Stimulated activated naive CD4-positive, alpha-beta T cell (primary cell): ENCODE data around the gene DNAH5.

ENCODE experiments used
- DNase-seq, 6 experiments: peaks; one replicate each; lab custom pipeline; 2025; lab: John Stamatoyannopoulos, UW

The DNAH5 gene

GRCh38 chr5:13708906-13709305, 235.6 kb downstream of the DNAH5 start:
- no peak for DNase-seq

GRCh38 chr5:13708432-13708831, 236.1 kb downstream of the DNAH5 start:
- no peak for DNase-seq

- no peak for DNase-seq
Measured at GRCh38 chr5:13704396-13704795, 240.1 kb downstream of the DNAH5 start.

GRCh38 chr5:13700626-13701025, 243.9 kb downstream of the DNAH5 start:
- DNase-seq: no peak

- DNase-seq: no peak
Measured at GRCh38 chr5:13698885-13699284, 245.6 kb downstream of the DNAH5 start.

- DNase-seq: no peak
Measured at GRCh38 chr5:13695076-13695712, 249.3 kb downstream of the DNAH5 start.

- DNase-seq: no peak
Measured at GRCh38 chr5:13692172-13692571, 252.3 kb downstream of the DNAH5 start.

GRCh38 chr5:13676531-13676930, 268.0 kb downstream of the DNAH5 start:
- no peak for DNase-seq

GRCh38 chr5:13674391-13674790, 270.1 kb downstream of the DNAH5 start:
- DNase-seq: no peak

- DNase-seq: no peak
Measured at GRCh38 chr5:13673511-13673910, 271.0 kb downstream of the DNAH5 start.

- no peak for DNase-seq
Measured at GRCh38 chr5:13664377-13664776, 280.1 kb downstream of the DNAH5 start.

- DNase-seq: no peak
Measured at GRCh38 chr5:13662626-13663025, 281.9 kb downstream of the DNAH5 start.

GRCh38 chr5:13661272-13661671, 283.2 kb downstream of the DNAH5 start:
- no peak for DNase-seq

- DNase-seq: no peak
Measured at GRCh38 chr5:13660072-13660471, 284.4 kb downstream of the DNAH5 start.

- no peak for DNase-seq
Measured at GRCh38 chr5:13659391-13659790, 285.1 kb downstream of the DNAH5 start.

- no peak for DNase-seq
Measured at GRCh38 chr5:13658761-13659160, 285.7 kb downstream of the DNAH5 start.

- DNase-seq: no peak
Measured at GRCh38 chr5:13658152-13658551, 286.3 kb downstream of the DNAH5 start.

- DNase-seq: no peak
Measured at GRCh38 chr5:13653709-13654108, 290.8 kb downstream of the DNAH5 start.

- DNase-seq: no peak
Measured at GRCh38 chr5:13649656-13650055, 294.8 kb downstream of the DNAH5 start.

- no peak for DNase-seq
Measured at GRCh38 chr5:13648822-13649221, 295.7 kb downstream of the DNAH5 start.

GRCh38 chr5:13643734-13644133, 300.8 kb downstream of the DNAH5 start:
- DNase-seq: no peak

GRCh38 chr5:13643196-13643595, 301.3 kb downstream of the DNAH5 start:
- DNase-seq: no peak
